VCaP (cell line): Measurements from ENCODE around the gene CEMIP.

Experiments used
- H3K27ac ChIP-seq: fragments of 450-650 bp; 2 replicates; pipeline ENCODE4 v1.5.1; 2017
- CTCF ChIP-seq: fragments of 450-650 bp; conservative IDR thresholded peaks from 2 replicates; pipeline ENCODE4 v1.5.1; 2017; ENCODE audit warnings: mild to moderate bottlenecking, moderate library complexity

The CEMIP gene

GRCh38 chr15:80978685-80979329 is 199.6 kb downstream of the CEMIP start:
- no peak for TF ChIP-seq CTCF
- H3K27ac ChIP-seq: peak overlapping the region; percentile 9; the same call in 1 of the 2 replicates

GRCh38 chr15:80979538-80980200 is 200.5 kb downstream of the CEMIP start:
- TF ChIP-seq CTCF: no peak
- peak overlapping the region; percentile 9; the same call in 1 of the 2 replicates for H3K27ac ChIP-seq

- no peak overlapping the region for H3K27ac ChIP-seq
- TF ChIP-seq CTCF: peak; percentile 18; the same call in 1 of the 2 replicates
These were observed 203.0 kb downstream of the CEMIP start for GRCh38 chr15:80982205-80982604.

GRCh38 chr15:80982839-80983238 is 203.7 kb downstream of the CEMIP start:
- no peak for TF ChIP-seq CTCF

GRCh38 chr15:80984856-80985255 is 205.7 kb downstream of the CEMIP start:
- TF ChIP-seq CTCF: no peak
- H3K27ac ChIP-seq: no peak overlapping the region

More at GRCh38 chr15:80982839-80983238, 203.7 kb downstream of the CEMIP start:
- no peak overlapping the region for H3K27ac ChIP-seq

- H3K27ac ChIP-seq: no peak overlapping the region
- TF ChIP-seq CTCF: no peak
These were observed 206.8 kb downstream of the CEMIP start for GRCh38 chr15:80985981-80986380.

- H3K27ac ChIP-seq: no peak overlapping the region
- TF ChIP-seq CTCF: no peak
These were observed 207.3 kb downstream of the CEMIP start for GRCh38 chr15:80986487-80986886.
